Suppressor macrophage treated with lipopolysaccharide for 4 hours (primary cell): Measurements from ENCODE around the gene NUDT3.
A peak's percentile ranks its signal among the peaks of the same experiment; 100 is the strongest.

ENCODE experiments used
- DNase-seq: peaks from one replicate; pipeline ENCODE4 v3.0.0-alpha.2; 2020

The NUDT3 gene

DNA sequence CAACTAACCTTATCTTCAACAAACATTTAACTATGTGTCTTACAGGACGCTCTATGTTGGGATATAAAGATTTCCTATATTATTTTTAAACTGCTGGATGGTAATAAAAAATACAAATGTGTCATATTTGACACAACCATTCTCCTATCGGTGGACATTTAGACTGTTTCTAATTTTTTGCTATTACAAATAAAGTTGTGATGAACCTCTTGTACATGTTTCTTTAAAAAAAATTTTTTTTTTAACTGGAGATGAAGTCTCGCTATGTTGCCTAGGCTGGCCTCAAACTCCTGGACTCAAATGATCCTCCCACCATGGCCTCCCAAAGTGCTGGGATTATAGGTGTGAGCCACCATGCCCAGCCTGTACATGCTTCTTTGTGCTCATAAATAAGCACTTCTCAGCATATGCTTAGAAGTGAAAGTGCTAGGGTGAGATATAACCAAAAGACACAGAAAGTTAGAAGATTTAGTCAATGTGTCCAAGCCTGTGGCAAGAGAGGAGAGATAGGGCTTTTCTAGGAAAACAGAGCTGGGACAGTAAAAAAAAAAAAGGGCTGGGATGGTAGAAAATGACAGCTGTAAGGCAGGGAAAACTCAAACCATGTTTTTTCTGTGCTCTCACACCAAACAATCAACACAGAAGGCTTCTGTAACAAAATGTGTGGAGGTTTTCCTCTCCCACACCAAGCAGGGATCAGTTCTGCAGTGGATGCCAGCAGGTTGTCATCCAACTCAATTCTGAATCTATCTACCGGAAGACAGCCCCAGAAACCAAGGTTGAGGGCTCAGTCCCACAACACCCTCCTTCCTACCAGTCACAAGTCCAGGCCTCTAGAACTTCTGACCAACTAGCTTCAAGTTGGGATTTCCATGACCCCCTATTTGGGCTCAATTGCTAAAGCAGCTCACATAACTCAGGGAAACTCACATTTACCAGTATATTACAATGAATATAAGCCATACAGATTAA lies 73.7 kb downstream of the NUDT3 start:
- no peak for DNase-seq

DNA sequence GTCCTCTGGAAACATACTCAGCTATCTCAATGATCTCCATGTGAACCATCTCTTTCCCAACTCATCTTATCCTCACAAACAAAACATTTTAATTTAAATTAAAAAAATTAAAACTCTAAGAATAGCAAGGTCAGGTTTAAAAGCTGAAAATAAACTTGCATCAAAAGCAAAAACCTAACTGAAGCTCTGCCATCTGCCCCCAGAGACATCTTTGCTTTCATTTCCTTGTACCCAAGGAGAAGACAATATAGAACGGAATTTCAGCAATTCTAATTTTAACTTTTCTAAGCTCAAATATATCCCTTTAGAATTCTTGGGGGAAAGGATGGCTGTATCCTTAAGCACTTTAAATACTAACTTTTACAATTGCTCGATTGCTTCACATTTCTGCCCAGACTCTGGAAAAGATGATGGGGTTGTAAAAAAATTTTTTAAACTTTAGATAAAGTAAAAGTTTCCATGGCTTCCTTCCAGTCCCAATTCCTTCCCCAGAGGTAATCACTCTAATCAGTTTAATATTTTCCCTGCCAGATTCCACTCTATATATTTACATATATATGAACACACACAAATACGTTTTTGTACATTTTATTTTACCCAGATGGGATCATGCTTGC lies 74.5 kb downstream of the NUDT3 start:
- no peak for DNase-seq

DNA sequence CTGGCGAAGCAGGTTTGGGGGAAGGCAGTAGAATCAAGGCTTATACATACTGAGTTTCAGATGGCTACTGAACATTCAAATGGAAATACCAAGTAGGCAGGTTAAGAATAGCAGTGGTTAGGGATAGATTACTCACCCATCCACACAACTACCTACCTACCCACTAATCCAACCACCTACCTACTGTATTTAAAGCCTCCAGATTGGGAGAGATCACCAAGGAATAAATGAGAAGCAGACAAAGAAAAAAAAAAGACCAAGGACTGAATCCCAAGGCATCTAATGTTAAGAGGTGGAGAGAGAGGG lies 75.3 kb downstream of the NUDT3 start:
- no peak for DNase-seq

DNA sequence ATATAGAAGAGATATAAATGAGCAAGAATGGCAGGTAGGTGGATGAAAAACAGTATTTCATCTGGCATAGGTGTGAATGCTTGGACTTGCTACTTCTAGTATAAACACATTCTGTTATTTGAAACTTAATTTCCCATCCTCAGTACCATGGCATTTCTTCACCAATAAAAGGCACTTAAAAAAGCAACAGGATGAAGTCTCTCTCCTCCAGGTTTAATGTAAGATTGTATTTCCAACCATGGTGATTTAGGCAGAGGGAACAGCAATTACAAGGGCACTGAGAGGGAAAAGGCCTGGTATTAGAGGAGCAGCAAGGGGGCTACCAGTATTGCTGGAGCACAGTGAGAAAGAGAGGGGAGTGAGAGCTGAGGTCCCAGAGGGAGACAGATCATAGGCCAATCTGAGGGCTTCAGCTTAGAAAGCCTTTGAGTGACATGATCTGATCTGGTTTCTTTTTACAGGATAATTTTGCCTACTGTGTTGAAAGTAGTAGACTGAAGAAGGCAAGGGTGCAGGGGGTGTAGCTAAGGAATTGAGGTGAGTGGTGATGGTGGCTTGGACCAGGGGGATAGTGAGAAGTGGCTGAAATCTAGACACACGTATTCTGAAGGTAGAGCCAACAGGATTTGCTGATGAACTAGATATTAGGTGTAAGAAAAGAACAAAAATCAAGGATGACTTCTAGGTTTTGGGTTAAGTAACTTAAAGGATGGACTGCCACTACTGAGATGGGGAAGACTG lies 75.9 kb downstream of the NUDT3 start:
- no peak for DNase-seq

DNA sequence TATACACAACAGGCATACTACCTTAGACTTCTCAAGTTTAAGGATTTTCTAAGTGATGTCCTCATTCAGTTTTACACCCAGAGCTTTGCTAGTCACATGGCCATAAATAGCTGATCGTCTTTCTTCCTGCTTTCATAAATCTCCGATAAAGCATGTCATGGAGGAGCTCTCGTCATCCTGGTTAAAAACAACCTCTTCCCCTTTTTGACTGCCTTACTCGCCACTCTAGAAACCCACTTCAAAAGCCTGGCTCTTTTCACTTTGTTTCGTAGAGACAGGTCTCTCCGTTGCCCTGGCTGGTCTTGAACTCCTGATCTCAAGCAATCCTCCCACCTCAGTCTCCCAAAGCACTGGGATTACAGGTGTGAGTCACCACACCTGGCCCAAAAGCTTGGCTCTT lies 76.7 kb downstream of the NUDT3 start:
- DNase-seq, result peak; percentile 88

DNA sequence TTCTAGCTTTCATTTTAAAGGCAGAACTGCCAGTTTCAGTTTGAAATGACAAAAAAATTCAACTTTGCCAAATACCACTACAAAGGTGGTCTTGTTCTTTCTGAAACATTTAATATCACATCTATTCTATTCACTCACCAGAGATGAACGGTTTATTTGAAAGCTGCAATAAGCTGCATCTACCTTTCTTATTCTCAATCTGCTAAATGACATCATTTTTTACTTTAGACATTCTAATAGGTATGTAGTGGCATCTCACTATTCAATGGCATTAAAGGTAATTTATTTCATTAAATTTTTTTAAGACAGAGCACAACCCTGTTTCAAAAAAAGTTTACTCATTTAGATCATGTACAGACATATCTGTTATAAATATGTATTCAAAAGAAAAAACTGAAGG lies 77.2 kb downstream of the NUDT3 start:
- no peak for DNase-seq

DNA sequence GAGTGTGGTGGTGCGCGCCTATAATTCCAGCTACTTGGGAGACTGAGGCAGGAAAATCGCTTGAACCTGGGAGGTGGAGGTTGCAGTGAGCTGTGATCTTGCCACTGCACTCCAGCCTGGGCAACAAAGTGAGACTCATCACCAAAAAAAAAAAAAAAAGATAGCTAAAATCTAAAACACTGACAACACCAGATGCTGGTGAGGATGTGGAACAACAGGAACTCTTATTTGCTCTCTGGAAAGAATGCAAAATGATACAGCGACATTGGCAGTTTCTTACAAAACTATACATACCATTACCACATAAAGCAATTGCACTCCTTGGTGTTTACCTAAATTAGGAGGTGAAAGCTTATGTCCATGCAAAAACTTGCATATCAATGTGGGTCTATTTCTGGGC lies 80.2 kb downstream of the NUDT3 start:
- no peak for DNase-seq

DNA sequence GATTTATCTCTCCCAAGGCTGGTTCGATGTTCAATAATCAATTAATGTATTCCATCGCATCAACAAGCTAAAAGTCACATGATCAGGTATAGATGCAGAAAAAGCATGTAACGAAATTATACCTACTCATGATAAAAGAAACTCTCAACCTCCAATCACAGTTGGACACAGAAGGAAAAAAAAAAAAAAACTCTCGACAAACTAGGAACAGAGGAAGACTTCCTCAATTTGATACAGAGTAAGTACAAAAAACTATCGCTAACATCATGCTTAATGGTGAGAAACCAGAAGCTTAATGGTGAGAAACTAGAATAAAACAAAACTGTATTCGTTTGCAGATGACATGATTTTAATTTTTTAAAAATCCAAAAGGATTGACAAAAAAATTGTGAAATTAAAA lies 81.7 kb downstream of the NUDT3 start:
- DNase-seq, result no peak

DNA sequence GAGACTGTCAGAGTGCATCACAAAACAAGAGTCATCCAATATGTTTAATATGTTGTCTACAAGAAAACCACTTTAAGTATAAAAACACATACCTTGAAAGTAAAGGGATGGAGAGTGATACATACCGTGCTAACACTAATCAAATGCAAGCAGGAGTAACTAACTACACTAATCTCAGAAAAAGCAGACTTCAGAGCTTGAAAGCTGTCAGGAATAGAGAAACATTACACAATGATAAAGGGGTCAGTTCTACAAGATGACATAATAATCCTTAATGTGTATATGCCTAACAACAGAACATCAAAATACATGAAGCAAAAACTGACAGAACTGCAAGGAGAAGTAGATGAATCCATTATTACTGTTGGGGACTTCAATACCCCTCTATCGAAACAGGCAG lies 84.0 kb downstream of the NUDT3 start:
- DNase-seq, result no peak

DNA sequence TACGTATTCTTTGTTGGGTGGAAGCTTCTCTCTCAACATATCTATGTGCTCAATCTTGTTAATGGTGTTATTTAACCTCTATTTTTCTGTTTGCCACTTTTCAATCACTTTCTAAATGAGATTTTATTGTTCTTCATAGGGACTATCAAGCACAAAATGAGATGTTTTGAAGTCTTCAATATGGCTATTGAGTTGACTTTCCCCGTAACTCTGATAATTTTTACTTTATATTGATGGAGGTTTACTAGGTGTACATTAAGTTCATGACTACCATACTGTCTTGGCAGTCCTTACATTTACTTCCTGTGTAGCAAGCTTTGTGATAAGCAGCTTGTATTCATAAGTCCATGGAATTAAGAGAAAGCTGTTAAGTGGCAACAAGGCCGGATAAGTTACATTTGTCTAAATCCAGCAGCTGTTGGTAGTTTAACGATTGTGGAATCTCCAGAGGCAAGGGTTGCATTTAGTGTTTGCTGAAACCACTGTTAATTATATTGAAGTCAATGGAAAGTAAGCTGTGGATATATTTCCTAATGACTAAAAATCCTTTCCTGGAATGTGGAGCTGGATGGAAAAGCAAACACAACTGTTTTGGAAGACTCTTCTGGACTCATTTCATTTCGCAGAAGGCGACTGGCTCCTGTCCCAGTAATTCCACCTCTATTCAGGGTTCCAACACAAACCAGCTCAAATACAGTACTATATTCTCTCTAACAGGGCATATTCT lies 86.3 kb downstream of the NUDT3 start:
- DNase-seq, result no peak

DNA sequence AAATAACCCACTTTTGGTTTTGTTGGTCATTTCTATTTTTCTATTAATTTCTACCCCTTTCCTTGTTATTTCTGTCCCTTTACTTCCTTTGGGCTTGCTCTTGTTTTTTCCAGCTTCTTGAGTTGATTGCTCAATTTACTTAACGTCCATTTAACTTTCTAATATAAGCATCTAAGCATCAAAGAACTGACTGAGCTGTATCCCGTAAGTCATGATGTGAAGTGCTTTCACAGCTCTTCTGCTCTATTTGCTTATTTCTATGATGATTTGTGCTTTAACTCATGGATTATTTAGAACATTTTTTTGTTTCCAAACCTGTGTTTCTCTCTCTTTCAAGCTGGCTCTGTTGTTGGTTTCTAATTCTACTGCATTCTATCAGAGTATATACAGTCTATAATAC lies 87.0 kb downstream of the NUDT3 start:
- DNase-seq, result no peak

DNA sequence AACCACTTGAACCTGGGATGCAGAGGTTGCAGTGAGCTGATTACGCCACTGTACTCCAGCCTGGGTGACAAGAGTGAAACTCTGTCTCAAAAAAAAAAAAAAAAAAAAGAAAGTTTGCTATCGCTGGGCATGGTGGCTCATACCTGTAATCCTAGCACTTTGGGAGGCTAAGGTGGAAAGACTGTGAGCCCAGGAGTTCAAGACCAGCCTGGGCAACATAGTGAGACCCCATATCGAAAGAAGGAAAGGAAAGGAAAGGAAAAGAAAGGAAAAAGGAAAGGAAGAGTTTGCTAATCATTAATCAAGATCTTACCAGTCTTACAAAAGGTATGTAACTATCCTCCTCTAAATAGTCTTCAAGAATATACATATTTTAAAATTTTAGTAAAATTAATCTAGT lies 88.3 kb downstream of the NUDT3 start:
- DNase-seq, result no peak

DNA sequence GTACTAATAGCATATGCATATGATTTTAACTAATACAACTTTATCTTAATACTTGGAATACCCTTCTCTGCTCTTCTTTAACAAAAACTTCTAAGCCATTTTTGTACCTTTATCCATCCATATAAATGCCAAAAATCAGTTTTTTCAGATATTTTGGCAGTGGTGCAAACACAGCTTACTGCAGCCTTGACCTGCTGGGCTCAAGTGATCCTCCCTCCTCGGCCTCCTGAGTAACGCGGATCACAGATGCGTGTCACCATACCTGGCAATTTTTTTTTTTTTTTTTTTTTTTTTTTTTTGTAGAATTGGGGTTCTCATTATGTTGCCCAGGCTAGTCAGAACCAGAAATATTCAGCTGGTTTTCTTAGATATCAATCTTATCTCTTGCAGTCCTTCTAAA lies 89.5 kb downstream of the NUDT3 start:
- DNase-seq, result no peak

DNA sequence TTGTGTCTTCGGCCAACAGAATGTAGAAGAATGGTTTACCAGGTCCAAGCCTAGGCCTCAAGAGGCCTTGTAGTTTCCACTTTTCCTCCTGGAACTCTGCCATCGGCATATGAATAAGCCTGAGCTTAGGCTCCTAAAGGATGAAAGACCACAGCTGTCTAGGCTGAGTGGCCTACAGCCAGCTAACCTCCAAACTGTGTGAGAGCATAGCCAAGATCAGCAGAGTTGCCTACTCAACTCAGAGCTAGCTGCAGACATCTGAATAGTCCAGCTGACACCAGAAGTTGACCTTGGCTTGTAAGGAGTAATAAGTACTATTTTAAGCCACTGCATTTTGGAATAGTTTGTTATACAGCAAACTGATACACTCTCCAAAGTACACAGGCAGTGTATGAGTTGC lies 91.1 kb downstream of the NUDT3 start:
- DNase-seq, result no peak

DNA sequence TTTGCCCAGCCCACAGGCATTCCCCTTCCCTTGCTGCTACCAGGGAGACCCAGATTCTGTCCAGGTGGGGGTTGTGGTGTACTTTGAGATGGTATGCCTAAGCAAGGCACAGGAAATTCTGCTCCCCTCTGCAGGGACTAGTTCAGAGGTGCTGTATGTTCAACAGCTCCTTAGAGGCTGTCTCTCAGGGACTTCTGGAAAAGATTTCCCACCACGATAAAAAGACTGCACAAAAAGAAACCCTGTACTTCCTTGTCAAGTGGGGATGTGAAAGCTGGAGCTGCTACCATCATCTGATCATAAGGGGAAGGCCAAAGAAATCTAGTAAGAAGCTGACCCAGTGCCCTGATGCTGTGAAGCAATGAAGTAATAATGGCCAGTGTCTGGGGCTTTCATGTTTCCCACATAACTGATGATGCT lies 92.1 kb downstream of the NUDT3 start:
- DNase-seq, result peak; percentile 89

DNA sequence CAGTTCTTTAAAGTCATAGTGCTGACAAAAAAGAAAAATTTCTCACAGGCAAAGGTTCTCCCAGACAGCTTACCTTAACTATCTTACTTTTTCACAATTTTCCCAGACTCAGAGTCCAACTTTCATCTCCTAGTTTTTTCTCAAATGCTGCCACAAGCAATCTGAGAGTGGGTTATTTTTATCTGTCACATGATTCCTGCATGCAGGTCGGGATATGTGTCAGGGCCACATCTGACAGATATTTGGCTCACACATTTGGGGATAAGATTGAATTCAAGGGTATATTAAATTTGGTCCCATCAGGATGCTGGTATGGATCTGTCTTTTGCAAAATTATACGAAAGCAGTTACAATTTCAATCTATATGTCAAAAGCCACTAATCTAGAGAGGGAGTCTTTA lies 93.5 kb downstream of the NUDT3 start:
- DNase-seq, result no peak

DNA sequence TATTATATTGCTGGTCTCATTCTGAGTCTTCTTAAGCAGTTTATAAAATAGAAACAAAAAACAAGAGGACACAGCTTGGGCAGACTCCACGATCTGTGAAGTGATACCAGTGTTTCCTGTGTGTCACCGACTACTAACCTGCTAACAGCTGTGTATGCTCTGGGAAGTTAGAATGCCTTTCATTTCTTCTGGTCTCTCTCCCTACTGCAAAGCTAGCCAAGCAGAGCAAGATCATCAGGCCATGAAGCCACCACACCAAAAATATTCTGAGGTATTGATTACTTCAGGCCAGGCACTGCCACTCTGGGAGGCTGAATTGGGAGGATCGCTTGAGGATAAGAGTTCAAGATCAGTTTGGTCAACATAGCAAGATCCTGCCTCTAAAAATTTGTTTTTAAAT lies 96.7 kb downstream of the NUDT3 start:
- DNase-seq, result no peak

DNA sequence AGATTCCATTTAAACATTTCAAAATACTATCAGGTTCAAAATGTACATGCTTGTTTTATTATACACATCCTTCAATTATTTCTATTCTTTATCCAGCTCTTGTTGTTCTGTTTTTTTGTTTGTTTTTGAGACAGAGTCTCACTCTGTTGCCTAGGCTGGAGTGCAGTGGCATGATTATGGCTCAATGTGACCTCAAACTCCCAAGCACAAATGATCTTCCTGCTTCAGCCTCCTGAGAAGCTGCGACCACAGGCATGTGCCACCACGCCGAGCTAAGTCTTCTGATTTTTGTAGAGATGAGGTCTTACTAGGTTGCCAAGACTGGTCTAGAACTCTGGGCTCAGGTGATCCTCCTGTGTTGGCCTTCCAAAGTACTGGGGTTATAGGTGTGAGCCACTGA lies 99.5 kb downstream of the NUDT3 start:
- DNase-seq, result no peak

DNA sequence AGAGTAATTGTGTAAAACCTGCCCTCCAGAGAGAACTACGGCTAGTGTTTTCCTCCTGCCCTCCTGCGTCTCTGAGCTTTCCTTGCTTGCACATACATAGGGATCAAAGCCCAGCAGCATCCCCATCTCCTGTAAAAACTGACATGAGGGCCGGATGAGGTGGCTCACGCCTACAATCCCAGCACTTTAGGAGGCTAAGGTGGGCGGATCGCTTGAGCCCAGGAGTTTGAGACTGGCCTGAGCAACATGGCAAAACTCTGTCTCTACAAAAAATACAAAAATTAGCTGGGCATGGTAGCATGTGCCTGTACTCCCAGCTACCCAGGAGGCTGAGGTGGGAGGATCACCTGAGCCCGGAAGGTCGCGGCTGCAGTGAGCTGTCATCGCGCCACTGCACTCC lies 103.3 kb downstream of the NUDT3 start:
- no peak for DNase-seq

DNA sequence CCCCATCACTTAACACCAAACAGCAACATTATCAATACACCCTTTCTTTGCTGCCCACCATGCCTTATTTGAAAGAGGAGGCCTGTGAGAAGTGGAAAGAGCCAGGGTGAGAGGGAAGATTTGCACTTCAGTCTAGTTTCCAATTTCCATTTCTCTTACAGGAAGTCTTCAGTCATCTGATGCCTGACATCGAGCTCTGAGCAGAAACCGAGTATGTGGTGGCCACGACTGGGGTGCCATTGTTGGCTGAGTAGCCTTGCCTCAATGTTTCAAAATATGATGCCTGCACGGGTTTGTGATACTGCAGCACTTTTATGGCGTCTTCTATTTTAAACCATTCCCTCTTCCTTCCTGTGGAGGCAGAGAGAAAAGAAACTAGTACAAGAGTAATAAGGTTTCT lies 103.9 kb downstream of the NUDT3 start:
- peak; percentile 52 for DNase-seq

DNA sequence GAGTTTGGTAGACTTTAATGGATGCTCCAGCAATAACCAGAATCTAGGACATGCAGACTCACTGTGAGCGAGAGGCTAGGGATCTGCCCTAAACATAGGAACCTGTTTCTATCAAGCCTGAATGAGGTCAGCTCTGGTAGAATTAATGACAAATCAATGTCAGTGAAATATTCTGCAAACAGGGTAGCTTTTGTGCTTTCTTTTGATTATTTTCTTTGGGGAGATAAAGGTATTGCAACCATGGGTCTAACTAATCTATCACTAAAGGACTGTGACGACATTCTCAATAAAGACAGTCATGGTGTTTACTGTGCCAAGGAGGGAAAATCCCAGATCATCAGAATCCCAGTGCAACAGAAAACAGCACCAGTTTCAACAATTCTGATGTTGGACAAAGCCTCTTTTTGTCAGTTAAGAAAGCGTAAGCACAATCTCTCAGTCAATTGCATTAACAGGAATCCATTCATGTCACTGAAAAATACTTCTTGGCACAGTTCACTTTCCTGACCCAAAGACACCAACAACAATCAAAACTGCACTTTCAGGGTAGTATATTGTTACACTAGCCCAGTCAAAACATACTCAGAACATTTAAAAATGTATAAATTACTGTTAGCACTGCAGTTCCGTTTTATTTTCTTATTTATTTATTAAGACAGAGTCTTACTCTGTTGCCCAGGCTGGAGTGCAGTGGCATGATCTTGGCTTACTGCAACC lies 106.9 kb downstream of the NUDT3 start:
- DNase-seq, result peak; percentile 48

DNA sequence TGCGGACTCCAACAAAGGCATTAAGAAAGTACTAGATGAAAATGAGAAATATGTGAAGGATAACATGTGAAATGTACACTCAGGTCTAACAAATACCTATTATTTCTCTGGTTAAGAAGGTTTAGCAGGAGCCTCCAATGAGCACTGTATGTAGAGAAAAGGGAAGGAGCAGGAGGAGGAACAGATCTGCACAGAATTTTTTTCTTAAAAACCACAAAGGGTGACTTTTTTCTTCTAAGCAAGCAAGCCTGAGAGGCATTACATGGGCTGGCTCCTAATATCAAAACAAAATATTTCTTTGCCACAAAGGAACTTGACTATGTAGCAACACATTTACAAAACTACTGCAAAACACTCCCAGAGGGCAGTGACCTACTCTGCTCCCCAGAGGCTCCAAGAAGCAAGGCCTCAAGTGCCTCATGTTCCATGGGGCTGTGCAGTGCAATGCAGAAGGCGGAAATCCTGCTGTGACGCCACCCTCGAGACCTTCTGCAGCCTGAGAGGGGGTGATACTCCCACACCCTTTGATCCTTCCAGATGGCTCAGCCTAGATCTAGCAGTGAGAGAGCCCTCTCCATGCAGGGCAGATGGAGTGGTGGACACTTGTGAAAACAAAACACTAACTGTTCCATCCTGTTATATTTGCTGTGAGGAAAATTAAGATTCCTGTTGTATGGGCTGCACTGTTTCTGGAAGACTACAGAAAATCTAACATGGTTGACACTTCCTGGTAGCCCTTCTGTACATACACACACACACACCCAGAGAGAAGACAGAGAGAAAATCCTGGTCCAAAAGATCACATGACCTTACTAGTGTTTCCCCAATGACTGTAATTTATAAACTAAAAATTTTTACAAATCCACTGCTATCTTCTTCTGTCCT lies 107.7 kb downstream of the NUDT3 start:
- DNase-seq, result peak; percentile 82
